Measurements from ENCODE around the gene ADAMTSL5.

GRCh38 chr19:1558552-1558951, 45.7 kb upstream of the ADAMTSL5 start:
- TF ChIP-seq, protein P1, sequence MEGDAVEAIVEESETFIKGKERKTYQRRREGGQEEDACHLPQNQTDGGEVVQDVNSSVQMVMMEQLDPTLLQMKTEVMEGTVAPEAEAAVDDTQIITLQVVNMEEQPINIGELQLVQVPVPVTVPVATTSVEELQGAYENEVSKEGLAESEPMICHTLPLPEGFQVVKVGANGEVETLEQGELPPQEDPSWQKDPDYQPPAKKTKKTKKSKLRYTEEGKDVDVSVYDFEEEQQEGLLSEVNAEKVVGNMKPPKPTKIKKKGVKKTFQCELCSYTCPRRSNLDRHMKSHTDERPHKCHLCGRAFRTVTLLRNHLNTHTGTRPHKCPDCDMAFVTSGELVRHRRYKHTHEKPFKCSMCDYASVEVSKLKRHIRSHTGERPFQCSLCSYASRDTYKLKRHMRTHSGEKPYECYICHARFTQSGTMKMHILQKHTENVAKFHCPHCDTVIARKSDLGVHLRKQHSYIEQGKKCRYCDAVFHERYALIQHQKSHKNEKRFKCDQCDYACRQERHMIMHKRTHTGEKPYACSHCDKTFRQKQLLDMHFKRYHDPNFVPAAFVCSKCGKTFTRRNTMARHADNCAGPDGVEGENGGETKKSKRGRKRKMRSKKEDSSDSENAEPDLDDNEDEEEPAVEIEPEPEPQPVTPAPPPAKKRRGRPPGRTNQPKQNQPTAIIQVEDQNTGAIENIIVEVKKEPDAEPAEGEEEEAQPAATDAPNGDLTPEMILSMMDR (IDR thresholded peaks at IDR 0.05): no peak
- no peak for TF ChIP-seq POLR2AphosphoS5 (IDR thresholded peaks at IDR 0.05; ENCODE audit: low read depth, low read length)
- TF ChIP-seq TCF7L2 (IDR thresholded peaks at IDR 0.05; ENCODE audit: low read depth, low read length): no peak

Data from Panc1 (cell line).